ACC112 (cell line): ENCODE measurements around the gene TMEM106B.
"Not testable (repeated sequence)": the region's sequence is repeated elsewhere in the genome, so short reads cannot be mapped to it uniquely, and the experiment has no call there.

Source experiments
- H2AFZ ChIP-seq: fragments of 200-600 bp; sonication (generic); one replicate; pipeline ENCODE4 v1.6.0; 2017; ENCODE audit warnings: antibody characterized with exemption, low read length; ENCODE audit not compliant: unreplicated experiment
- H3K27ac ChIP-seq: fragments of 200-600 bp; sonication (generic); 2 replicates; pipeline ENCODE4 v1.5.1; 2014; ENCODE audit warnings: low read depth, mild to moderate bottlenecking, antibody characterized with exemption, low read length, moderate library complexity
- H3K27me3 ChIP-seq: fragments of 200-600 bp; sonication (generic); 2 replicates; pipeline ENCODE4 v1.6.1; 2014; ENCODE audit warnings: mild to moderate bottlenecking, antibody characterized with exemption, low read length, moderate library complexity, mixed read lengths; ENCODE audit not compliant: insufficient read depth
- H3K36me3 ChIP-seq: fragments of 200-600 bp; sonication (generic); 2 replicates; pipeline ENCODE4 v1.6.1; 2016; ENCODE audit warnings: mild to moderate bottlenecking, antibody characterized with exemption, low read length, moderate library complexity, mixed read lengths; ENCODE audit not compliant: insufficient read depth
- H3K4me1 ChIP-seq: fragments of 200-600 bp; sonication (generic); one replicate; pipeline ENCODE4 v1.6.1; 2016; ENCODE audit warnings: low read length, mixed read lengths; ENCODE audit not compliant: insufficient read depth, unreplicated experiment, control insufficient read depth
- H3K4me3 ChIP-seq: fragments of 200-600 bp; sonication (generic); 2 replicates; pipeline ENCODE4 v1.5.1; 2014; ENCODE audit warnings: mild to moderate bottlenecking, low read depth, low read length
- H3K79me2 ChIP-seq: fragments of 200-600 bp; sonication (generic); one replicate; pipeline ENCODE4 v1.6.0; 2016; ENCODE audit warnings: low read length; ENCODE audit not compliant: control insufficient read depth, unreplicated experiment, insufficient read depth

Gene TMEM106B

DNA sequence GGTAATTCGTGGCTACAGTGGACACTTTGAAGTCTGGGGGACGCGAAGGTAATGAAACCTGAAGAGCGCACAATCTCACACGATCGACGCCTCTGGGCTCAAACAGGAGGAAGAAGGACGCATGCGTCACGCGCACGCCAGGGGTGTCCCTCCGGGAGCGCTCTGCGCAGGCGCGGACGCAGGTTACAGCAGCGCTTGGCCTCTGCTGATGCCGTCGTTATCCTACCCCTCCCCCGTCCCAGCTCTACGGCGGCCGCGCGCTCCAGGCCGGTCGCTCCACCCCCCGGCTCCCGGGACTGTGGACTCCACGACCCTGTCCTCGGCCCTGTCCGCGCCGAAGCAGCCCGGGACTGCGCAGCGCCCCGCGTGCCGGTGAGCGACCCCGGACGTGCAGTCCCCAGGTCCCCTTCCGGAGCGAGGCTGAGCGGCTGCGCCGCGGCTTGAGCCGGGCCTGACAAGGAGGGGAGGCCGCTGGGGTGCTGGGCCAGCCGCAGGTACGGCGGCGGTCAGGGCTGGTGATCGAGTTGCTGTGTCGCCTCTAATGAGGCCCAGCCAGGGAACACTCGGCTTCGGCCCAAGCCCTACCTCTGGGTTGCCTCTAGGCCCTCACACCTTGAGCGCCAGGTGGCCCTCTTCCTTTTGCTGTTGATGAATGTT lies at the start of gene TMEM106B:
Gene TMEM106B, plus strand, starts transcription at position 241 of the 657 bp plus-strand sequence. CDS start 3,517 bp downstream, outside the sequence.
- Histone ChIP-seq H3K4me3 (peak within 1 kb of the TSS; percentile 97), H3K27ac (peak within 1 kb of the TSS; percentile 23; the same call in 1 of the 2 replicates), H2AFZ (peak within 1 kb of the TSS; percentile 96), H3K4me1 (peaks cover 11% of the 10 kb centered on the region), H3K79me2 (peaks cover 28% of the 10 kb centered on the region), H3K36me3 (no peaks in the 10 kb centered on the region), H3K27me3 (peaks cover 8% of the 10 kb centered on the region)

DNA sequence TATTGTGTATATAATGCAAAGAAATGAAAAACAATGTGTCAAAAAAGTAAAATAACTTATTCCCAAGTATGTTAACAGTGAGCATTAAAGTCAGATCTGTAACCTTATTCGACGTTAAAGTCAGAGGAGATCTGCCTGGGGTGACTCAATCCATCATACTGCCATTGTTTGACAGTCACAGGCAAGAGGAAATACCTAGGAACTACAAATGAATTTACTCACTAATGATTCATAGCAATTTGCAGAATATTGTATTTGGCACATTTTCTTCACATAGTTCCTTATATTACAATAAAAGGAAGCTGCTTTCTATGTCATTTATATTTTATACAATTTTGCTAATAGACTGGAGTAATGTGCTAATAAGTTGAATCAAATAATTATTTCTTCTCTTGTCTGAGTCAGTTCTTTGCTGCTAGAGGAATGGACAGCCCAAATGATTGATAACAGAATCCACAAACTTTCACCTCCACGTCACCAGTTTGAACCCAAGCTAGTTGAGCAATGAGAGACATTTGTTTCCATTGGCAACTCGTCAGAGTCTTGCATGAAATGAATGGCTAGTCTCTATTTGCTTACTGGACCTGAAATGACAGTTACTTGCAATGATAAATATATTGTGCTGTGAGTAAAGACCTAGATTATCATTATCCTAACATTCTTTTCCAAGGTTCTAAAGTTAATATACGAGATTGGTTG lies 48.5 kb upstream of the TMEM106B start:
- H3K4me3 ChIP-seq: peak overlapping the region; percentile 4; the same call in 1 of the 2 replicates
- peak overlapping the region; percentile 30 for H3K27ac ChIP-seq
- no peaks in the 10 kb centered on the region for H3K36me3 ChIP-seq
- peaks cover 13% of the 10 kb centered on the region for H3K4me1 ChIP-seq
- H3K79me2 ChIP-seq: no peaks in the 10 kb centered on the region
- no peaks in the 10 kb centered on the region for H3K27me3 ChIP-seq
- peak overlapping the region; percentile 12 for H2AFZ ChIP-seq

DNA sequence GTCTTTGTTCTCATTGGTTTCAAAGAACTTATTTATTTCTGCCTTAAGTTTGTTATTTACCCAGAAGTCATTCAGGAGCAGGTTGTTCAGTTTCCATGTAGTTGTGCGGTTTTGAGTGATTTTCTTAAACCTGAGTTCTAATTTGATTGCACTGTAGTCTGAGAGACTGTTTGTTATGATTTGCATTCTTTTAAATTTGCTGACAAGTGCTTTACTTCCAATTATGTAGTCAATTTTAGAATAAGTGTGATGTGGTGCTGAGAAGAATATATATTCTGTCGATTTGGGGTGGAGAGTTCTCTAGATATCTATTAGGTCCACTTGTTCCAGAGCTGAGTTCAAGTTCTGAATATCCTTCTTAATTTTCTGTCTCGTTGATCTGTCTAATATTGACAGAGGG lies 43.0 kb upstream of the TMEM106B start:
- not testable (repeated sequence) for H3K79me2 ChIP-seq, H3K27ac ChIP-seq, H3K36me3 ChIP-seq, H3K4me1 ChIP-seq, H2AFZ ChIP-seq, H3K4me3 ChIP-seq, H3K27me3 ChIP-seq

DNA sequence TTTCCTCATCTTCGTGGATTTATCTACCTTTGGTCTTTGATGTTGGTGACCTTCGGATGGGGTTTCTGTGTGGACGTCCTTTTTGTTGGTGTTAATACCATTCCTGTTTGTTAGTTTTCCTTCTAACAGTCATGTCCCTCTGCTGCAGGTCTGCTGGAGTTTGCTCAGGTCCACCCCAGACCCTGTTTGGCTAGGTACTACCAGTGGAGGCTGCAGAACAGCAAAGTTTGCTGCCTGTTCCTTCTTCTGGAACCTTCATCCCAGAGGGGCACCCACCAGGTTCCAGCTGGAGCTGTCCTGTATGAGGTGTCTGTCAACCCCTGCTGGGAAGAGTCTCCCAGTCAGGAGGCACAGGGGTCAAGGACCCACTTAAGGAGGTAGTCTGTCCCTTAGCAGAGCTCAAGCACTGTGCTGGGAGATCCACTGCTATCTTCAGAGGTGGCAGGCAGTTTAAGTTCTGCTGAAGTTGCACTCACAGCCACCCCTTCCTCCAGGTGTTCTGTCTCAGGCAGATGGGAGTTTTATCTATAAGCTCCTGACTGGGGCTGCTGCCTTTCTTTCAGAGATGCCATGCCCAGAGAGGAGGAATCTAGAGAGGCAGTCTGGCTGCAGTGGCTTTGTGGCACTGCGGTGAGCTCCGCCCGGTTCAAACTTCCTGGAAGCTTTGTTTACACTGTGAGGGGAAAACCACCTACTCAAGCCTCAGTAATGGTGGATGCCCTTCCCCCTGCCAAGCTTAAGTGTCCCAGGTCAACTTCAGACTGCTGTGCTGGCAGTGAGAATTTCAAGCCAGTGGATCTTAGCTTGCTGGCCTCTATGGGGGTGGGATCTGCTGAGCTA lies 40.9 kb upstream of the TMEM106B start:
- H3K4me3 ChIP-seq, H3K36me3 ChIP-seq, H3K27ac ChIP-seq, H2AFZ ChIP-seq, H3K79me2 ChIP-seq, H3K4me1 ChIP-seq, H3K27me3 ChIP-seq: not testable (repeated sequence)

DNA sequence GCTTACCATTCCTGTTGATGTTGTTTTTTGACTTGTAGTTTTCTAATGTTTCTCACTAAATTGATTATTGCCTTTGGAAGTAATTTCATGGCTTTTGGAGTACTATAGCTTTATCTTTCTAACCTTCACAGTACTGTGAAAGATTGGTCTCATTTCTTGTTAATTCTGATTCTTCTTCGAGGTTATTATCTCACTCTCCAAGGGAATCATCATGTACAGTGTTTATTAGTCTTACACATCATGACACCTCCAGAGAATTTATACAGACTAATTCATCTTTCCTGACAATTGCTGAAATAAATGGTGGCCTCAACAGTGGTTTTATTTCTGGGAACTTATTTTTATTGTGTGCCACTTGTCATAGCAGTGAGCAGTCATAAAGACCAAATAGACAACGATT lies 37.4 kb upstream of the TMEM106B start:
- Histone ChIP-seq H3K36me3 (no peaks in the 10 kb centered on the region), H3K4me1 (no peaks in the 10 kb centered on the region), H3K27me3 (peaks cover 1% of the 10 kb centered on the region; the same call in 1 of the 2 replicates), H3K27ac (no peak overlapping the region), H3K4me3 (no peak overlapping the region), H3K79me2 (no peaks in the 10 kb centered on the region), H2AFZ (no peak overlapping the region)

DNA sequence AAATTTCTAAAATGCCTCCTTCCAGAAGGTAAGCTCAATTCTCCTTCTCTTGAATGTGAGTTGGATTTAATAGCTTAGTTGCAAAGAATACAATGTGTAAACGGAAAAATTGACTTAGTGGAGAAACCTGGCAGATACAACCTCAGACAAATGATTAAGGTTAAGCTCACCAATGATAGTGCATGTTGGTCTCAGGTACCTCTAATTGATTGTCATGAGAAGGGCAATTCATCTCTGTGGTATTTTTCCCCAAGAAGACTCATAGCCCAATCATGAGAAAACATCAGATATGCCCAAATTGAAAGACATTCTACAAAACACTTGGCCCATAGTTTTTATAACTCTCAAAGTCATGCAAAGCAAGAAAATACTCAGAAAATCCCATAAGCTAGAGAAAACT lies 36.2 kb upstream of the TMEM106B start:
- Histone ChIP-seq H3K27ac (no peak overlapping the region), H3K36me3 (no peaks in the 10 kb centered on the region), H3K27me3 (peaks cover 9% of the 10 kb centered on the region; the same call in 1 of the 2 replicates), H2AFZ (no peak overlapping the region), H3K79me2 (no peaks in the 10 kb centered on the region), H3K4me1 (no peaks in the 10 kb centered on the region), H3K4me3 (no peak overlapping the region)

DNA sequence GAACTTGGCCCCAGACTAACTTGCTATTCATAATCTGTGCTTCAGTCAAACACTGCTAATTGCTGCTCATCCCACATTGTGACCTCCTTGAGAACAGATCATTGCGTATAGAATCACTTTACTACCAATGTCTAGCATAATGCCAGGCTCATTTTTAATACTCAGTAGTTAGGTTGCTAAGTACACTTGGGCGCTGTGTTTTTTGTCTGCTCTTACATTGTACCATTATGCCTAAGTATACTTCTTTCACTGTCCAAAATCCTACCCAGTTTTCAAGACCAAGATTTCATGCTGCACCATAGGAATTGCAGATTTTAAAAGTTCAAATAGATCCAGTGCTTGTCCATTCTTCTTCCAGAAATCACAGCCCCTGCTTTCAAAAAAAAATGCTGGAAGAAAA lies 32.8 kb upstream of the TMEM106B start:
- Histone ChIP-seq H3K27ac (no peak overlapping the region), H3K79me2 (no peaks in the 10 kb centered on the region), H3K36me3 (no peaks in the 10 kb centered on the region), H3K4me1 (no peaks in the 10 kb centered on the region), H3K27me3 (peaks cover 9% of the 10 kb centered on the region; the same call in 1 of the 2 replicates), H2AFZ (no peak overlapping the region), H3K4me3 (no peak overlapping the region)

DNA sequence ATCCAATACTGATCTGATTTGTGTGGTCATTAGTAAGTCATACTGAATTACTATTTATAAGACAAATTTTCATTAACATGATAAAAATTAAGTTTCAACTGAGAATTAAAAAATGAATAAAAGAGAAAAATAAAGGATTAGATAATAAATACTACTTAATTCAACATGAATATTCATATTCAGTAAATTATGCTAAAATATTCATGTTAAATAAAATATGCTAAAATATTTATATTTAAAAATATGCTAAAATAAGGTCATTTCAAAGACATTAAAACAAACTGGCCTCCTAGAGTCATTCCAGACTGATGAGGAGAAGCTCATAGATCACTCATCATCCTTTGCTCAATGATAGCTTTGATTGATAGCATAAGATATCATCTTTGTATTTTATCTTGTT lies 16.7 kb upstream of the TMEM106B start:
- Histone ChIP-seq H3K4me1 (no peaks in the 10 kb centered on the region), H3K27ac (no peak overlapping the region), H3K36me3 (no peaks in the 10 kb centered on the region), H3K79me2 (no peaks in the 10 kb centered on the region), H3K27me3 (0 out of 2 replicates have a peak, but pooled peaks cover 3% of the 10 kb centered on the region), H3K4me3 (no peak overlapping the region), H2AFZ (no peak overlapping the region)

DNA sequence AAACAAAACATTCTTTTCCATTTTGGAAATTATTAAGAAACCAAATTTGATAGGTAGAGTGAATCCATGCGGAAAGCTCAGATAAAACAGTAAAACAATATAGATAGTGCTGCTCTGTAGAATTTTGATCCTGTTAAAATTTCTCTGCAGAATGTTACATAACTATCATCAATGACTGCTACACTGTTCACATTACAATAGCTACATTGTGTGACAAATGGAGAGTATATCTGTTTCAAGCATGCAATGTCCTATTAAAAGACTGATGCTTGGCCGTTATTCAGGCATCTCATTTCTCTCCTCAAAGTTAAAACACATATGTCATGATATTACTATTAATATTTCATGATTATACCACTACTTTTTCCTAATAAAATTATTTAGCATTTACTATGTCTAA lies 14.7 kb upstream of the TMEM106B start:
- H3K79me2 ChIP-seq: no peaks in the 10 kb centered on the region
- no peaks in the 10 kb centered on the region for H3K27me3 ChIP-seq
- no peak overlapping the region for H3K27ac ChIP-seq

DNA sequence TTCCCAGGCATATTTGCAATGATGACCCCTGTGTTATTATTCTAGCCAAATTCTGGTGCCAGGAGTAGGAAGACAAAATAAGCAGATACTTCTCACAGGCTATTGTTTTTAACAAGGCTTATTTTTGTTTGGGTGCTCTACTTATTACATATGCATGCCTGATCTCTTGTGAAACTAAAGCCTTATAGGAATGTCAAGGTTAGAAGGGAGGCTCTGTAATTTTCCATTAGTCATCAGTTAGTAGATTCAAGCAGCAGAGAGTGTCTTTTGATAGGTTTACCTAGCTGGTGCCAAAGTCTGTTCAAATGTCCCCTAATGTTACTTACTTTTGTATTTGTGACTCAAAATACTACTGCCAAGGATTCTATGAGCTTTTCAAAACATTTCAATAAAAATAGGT lies 11.7 kb upstream of the TMEM106B start:
- no peak overlapping the region for H3K4me3 ChIP-seq
- H3K27ac ChIP-seq: no peak overlapping the region
- H3K4me1 ChIP-seq: peaks cover 7% of the 10 kb centered on the region
- no peaks in the 10 kb centered on the region for H3K79me2 ChIP-seq
- H2AFZ ChIP-seq: no peak overlapping the region
- H3K27me3 ChIP-seq: no peaks in the 10 kb centered on the region
- H3K36me3 ChIP-seq: no peaks in the 10 kb centered on the region

More for the DNA sequence above, 14.7 kb upstream of the TMEM106B start:
- Histone ChIP-seq H3K4me3 (no peak overlapping the region), H3K36me3 (no peaks in the 10 kb centered on the region), H2AFZ (no peak overlapping the region), H3K4me1 (no peaks in the 10 kb centered on the region)
